GM18502 (cell line): ENCODE data around the gene GMCL1.
"Not testable (repeated sequence)": the region's sequence is repeated elsewhere in the genome, so short reads cannot be mapped to it uniquely, and the experiment has no call there.

Experiments used
- ATAC-seq: cut with Tn5 transposase; IDR thresholded peaks from one replicate; pipeline ENCODE4 v1.9.1; 2021; ENCODE audit warnings: mild to moderate bottlenecking; ENCODE audit not compliant: unreplicated experiment, poor library complexity

GMCL1 gene

GRCh38 chr2:69846182-69847067 lies 17.0 kb downstream of the GMCL1 start:
- ATAC-seq = no peak

- ATAC-seq = no peak
These were observed 17.8 kb downstream of the GMCL1 start for GRCh38 chr2:69847068-69847828.

GRCh38 chr2:69848186-69848790 lies 18.8 kb downstream of the GMCL1 start:
- no peak for ATAC-seq

- no peak for ATAC-seq
These were observed 28.8 kb downstream of the GMCL1 start for GRCh38 chr2:69858261-69858660.

- ATAC-seq = no peak
These were observed 33.8 kb downstream of the GMCL1 start for GRCh38 chr2:69863298-69863697.

- no peak for ATAC-seq
These were observed 59.0 kb downstream of the GMCL1 start for GRCh38 chr2:69888451-69888850.

- ATAC-seq = no peak
These were observed 59.8 kb downstream of the GMCL1 start for GRCh38 chr2:69889302-69889701.

GRCh38 chr2:69890881-69891280 lies 61.4 kb downstream of the GMCL1 start:
- ATAC-seq = no peak

GRCh38 chr2:69892838-69893424 lies 63.5 kb downstream of the GMCL1 start:
- not testable (repeated sequence) for ATAC-seq

GRCh38 chr2:69893684-69894551 lies 64.5 kb downstream of the GMCL1 start, which contains the start of gene SNRNP27:
TSS of gene SNRNP27 (plus strand) at chr2:69893956. CDS start at chr2:69893985, 29 bp downstream.
- ATAC-seq = peak; percentile 75

- not testable (repeated sequence) for ATAC-seq
These were observed 65.3 kb downstream of the GMCL1 start for GRCh38 chr2:69894737-69895136.

GRCh38 chr2:69902213-69902922 lies 72.9 kb downstream of the GMCL1 start:
- no peak for ATAC-seq

- ATAC-seq = no peak
These were observed 77.8 kb downstream of the GMCL1 start for GRCh38 chr2:69907216-69907615.

GRCh38 chr2:69911985-69912563 lies 82.6 kb downstream of the GMCL1 start:
- no peak for ATAC-seq

GRCh38 chr2:69914164-69914949 lies 84.9 kb downstream of the GMCL1 start:
- peak; percentile 88 for ATAC-seq

GRCh38 chr2:69914950-69915945 lies 85.8 kb downstream of the GMCL1 start, which contains the start of gene MXD1:
TSS of gene MXD1 (plus strand) at chr2:69915109. CDS start at chr2:69915331, 222 bp downstream.
- no peak for ATAC-seq

GRCh38 chr2:69916106-69916505 lies 86.6 kb downstream of the GMCL1 start:
- no peak for ATAC-seq
